Mucosa of descending colon (tissue), 3 donors: Measurements from ENCODE around the gene BCAS4. TPM values are rescaled to one million over a fixed set of nuclear protein-coding genes. Genes with fewer than 3 reads are reported as not detected.

Source experiments
- ATAC-seq: fragments of 200-7000 bp; cut with Tn5 transposase; one replicate; pipeline ENCODE4 v1.9.1; 2020; ENCODE audit warnings: mild to moderate bottlenecking, moderate library complexity
- DNase-seq, 3 donors: peaks; one replicate each; pipeline ENCODE4 v3.0.0-alpha.2; 2020
- H3K36me3 ChIP-seq: fragments of 200-600 bp; one replicate; pipeline ENCODE4 v1.8.0; 2021; ENCODE audit warnings: low read depth, mild to moderate bottlenecking
- H3K4me1 ChIP-seq: fragments of 200-600 bp; one replicate; pipeline ENCODE4 v1.8.0; 2021; ENCODE audit warnings: low read depth, mild to moderate bottlenecking
- H3K4me3 ChIP-seq: fragments of 200-600 bp; one replicate; pipeline ENCODE4 v1.8.0; 2021; ENCODE audit warnings: mild to moderate bottlenecking
- H3K9me3 ChIP-seq: fragments of 200-600 bp; one replicate; pipeline ENCODE4 v1.8.0; 2021; ENCODE audit warnings: mild to moderate bottlenecking
- intact Hi-C, 2 donors: fragments of 100-400 bp; cut with DNase I in 1 of 2; cut with micrococcal nuclease in 1 of 2; formaldehyde crosslinking; loops; one replicate each; pipeline versions ENCODE4 v1.11.0 to v1.11.1; 2022; cut with DNase I, micrococcal nuclease
- total RNA-seq, 3 donors: library from RNA; stranded (reverse); fragmentation: NEBNext Ultra II Directional in 2 of 3; extraction: Animal tissue kit (Norgen Biotek cat#: 25700) in 2 of 3; gene quantifications; one replicate each; pipeline versions ENCODE4 v1.2.1 to v1.2.4, GENCODE V29; 2021 to 2023
- TF ChIP-seq, protein P1 (sequence below): fragments of 200-600 bp; IDR thresholded peaks from one replicate; pipeline ENCODE4 v1.8.0; 2022; ENCODE audit warnings: antibody characterized with exemption, mild to moderate bottlenecking
- donor health status: DM: no; HTN: no; CAD: no; lungs with moderate emphysema.
- donor health status: DM: no; HTN: no; CAD: no.
- donor health status: DM: no; HTN: yes; CAD: no.

Gene BCAS4
- total RNA-seq, 3 donors from 2014 or later, result 1.9 to 5.6 (median 2.9) TPM

DNA sequence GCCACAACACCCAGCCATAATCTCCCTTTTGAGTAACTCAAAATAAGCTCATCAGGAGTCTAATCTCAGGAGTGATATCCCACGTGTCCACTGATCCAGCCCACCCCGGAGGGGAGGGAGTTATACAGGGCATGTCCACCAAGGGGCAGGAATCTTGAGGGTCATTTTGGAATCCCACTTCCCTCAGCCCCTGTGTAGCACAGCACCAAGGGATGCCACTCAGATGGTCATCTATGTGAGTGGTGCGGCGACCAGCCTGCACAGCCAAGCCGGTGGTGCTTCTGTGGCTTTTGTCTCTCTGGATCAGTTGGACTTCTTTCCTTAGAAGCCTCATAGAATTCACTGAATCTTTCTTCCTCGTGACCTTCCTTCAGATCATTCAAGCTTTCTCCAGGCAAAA lies 11.0 kb upstream of the BCAS4 start:
- no peaks in the 10 kb centered on the region for H3K9me3 ChIP-seq
- TF ChIP-seq, protein P1, sequence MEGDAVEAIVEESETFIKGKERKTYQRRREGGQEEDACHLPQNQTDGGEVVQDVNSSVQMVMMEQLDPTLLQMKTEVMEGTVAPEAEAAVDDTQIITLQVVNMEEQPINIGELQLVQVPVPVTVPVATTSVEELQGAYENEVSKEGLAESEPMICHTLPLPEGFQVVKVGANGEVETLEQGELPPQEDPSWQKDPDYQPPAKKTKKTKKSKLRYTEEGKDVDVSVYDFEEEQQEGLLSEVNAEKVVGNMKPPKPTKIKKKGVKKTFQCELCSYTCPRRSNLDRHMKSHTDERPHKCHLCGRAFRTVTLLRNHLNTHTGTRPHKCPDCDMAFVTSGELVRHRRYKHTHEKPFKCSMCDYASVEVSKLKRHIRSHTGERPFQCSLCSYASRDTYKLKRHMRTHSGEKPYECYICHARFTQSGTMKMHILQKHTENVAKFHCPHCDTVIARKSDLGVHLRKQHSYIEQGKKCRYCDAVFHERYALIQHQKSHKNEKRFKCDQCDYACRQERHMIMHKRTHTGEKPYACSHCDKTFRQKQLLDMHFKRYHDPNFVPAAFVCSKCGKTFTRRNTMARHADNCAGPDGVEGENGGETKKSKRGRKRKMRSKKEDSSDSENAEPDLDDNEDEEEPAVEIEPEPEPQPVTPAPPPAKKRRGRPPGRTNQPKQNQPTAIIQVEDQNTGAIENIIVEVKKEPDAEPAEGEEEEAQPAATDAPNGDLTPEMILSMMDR, result no peak
- no peak for DNase-seq

DNA sequence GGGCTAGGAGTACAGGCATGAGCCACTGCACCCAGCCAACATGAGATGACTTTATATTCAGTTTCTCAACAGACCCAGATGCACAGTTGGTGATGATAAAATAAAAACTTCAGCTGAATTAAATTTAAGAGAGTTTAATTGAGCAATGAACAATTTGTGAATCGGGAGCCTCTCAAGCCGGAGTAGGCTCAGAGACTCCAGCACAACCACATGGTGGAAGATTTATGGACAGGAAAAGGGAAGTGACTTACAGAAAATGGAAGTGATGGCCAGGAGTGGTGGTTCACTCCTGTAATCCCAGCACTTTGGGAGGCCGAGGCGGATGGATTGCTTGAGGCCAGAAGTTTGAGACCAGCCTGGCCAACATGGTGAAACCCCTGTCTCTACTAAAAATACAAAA lies 10.4 kb upstream of the BCAS4 start:
- Histone ChIP-seq H3K4me1 (no peaks in the 10 kb centered on the region), H3K9me3 (no peaks in the 10 kb centered on the region), H3K36me3 (no peaks in the 10 kb centered on the region), H3K4me3 (no peak overlapping the region)
- intact Hi-C loops, result no loop called here
- ATAC-seq (no peak), DNase-seq (no peak)
- TF ChIP-seq, protein P1, result no peak

More for the DNA sequence above, 11.0 kb upstream of the BCAS4 start:
- no peaks in the 10 kb centered on the region for H3K36me3 ChIP-seq
- no peaks in the 10 kb centered on the region for H3K4me1 ChIP-seq
- H3K4me3 ChIP-seq, result no peak overlapping the region
- intact Hi-C loops, result no loop called here
- ATAC-seq, result no peak

DNA sequence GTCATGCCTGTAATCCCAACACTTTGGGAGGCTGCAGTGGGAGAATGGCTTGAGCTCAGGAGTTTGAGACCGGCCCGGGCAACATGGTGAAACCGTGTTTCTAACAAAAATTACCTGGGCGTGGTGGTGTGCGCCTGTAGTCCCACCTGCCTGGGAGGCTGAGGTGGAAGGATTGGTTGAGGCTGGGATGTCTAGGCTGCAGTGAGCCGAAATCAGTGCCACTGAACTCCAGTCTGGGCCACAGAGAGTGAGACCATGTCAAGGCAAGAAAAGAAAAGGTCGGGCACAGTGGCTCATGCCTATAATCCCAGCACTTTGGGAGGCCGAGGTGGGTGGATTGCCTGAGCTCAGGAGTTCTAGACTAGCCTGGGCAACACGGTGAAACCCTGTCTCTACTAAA lies 8.2 kb upstream of the BCAS4 start:
- TF ChIP-seq, protein P1, result no peak
- ATAC-seq, result no peak
- H3K4me1 ChIP-seq, result peaks cover 12% of the 10 kb centered on the region
- H3K36me3 ChIP-seq, result no peaks in the 10 kb centered on the region
- H3K9me3 ChIP-seq, result no peaks in the 10 kb centered on the region
- DNase-seq, result no peak
- intact Hi-C loops, result no loop called here
- H3K4me3 ChIP-seq, result no peak overlapping the region

DNA sequence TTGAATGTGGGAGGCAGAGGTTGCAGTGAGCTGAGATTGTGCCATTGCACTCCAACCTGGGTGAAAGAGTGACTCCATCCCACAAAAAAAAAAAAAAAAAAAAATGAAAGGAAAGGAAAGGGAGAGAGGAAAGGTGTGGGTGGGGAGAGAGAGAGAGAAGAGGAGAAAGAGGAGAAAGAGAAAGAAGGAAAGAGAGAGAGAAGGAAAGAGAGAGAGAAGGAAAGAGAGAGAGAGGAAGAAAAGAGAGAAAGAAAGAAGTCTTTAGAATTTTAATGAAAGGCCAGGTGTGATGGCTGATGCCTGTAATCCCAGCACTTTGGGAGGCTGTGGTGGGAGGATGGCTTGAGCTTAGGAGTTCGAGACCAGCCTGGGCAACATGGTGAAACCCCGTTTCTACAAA lies 7.7 kb upstream of the BCAS4 start:
- intact Hi-C loops, result no loop called here
- peaks cover 12% of the 10 kb centered on the region for H3K4me1 ChIP-seq

DNA sequence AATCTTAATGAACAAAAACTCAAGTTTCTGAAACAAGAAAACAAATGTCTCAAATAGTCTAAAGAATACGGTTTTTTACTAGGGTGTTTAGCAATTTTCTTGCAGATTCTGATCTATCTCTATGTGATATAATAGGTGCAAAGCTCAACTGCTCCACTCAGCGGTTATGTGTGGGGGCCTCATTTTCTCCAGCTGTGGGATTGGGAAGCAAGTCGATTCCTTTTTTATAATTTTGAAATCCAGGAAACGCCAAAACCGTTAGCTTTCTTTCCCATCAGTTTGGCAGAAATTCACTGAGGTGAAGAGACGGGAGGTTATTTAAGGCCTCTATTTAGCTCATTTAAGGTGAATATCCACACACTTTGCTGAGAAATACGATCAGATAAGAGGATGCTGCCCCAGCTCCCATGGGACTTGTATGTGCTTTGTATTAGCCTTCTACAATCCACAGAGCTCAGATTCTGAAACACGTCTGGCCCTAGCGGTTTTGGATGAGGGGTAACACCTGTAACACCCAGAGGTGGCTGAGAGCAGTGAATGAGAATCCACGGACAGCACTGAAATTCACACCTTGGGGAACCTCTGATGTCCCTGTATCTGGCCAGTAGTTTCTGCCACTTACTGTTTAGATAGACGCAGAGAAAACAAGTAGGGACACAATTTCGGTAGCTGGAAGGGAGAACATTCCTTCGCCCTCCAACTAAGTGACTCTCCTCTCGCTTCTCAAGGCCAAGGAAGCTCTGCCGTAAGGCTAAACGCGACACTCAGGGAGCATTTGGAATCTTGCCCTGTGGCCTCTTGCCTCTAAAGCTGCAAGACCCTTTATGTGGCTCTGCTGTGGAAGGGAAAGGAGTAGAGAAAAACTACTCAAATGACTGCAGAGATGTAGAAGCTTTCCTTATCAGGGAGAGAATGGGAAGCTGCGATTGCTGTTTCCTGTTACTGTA lies 6.5 kb upstream of the BCAS4 start:
- TF ChIP-seq, protein P1, result no peak
- intact Hi-C loops, result no loop called here
- Histone ChIP-seq H3K4me3 (no peak overlapping the region), H3K36me3 (no peaks in the 10 kb centered on the region), H3K4me1 (peaks cover 12% of the 10 kb centered on the region), H3K9me3 (no peaks in the 10 kb centered on the region)
- ATAC-seq, result no peak
- peak in 1 of 3 donors; percentile 33 for DNase-seq

More for the DNA sequence above, 7.7 kb upstream of the BCAS4 start:
- TF ChIP-seq, protein P1, result no peak
- no peaks in the 10 kb centered on the region for H3K9me3 ChIP-seq
- DNase-seq (no peak), ATAC-seq (no peak)
- no peaks in the 10 kb centered on the region for H3K36me3 ChIP-seq
- H3K4me3 ChIP-seq, result no peak overlapping the region
